Ishikawa (cell line): ENCODE data around the gene KYNU.

ENCODE experiments used
- FOXM1 ChIP-seq: IDR thresholded peaks from 2 replicates; pipeline ENCODE4 v1.6.1; 2012; ENCODE audit warnings: low read depth, borderline replicate concordance
- RAD21 ChIP-seq: IDR thresholded peaks from 2 replicates; pipeline ENCODE4 v1.6.1; 2012; ENCODE audit warnings: low read depth

GRCh38 chr2:142870526-142870925 is 6.9 kb upstream of the KYNU start:
- TF ChIP-seq RAD21 (no peak), FOXM1 (no peak)
